WTC11 (cell line): ENCODE data around the gene BMF.

Experiments used
- CREB1 ChIP-seq: sonication (generic); formaldehyde crosslinking; IDR thresholded peaks from 2 replicates; pipeline ENCODE4 v1.8.0; 2023; ENCODE audit warnings: mild to moderate bottlenecking, missing genetic modification reagents
- ELF4 ChIP-seq: sonication (generic); formaldehyde crosslinking; IDR thresholded peaks from 2 replicates; pipeline ENCODE4 v1.8.1; 2022; ENCODE audit warnings: low read depth, mild to moderate bottlenecking, moderate library complexity, missing genetic modification reagents
- FOXK1 ChIP-seq: sonication (generic); formaldehyde crosslinking; IDR thresholded peaks from 2 replicates; pipeline ENCODE4 v1.8.0; 2022; ENCODE audit warnings: mild to moderate bottlenecking, moderate library complexity, missing genetic modification reagents
- FOXP1 ChIP-seq: sonication (generic); formaldehyde crosslinking; IDR thresholded peaks from 2 replicates; pipeline ENCODE4 v1.8.0; 2022; ENCODE audit warnings: missing genetic modification reagents, mild to moderate bottlenecking, moderate library complexity, borderline replicate concordance
- GABPB1 ChIP-seq: sonication (generic); formaldehyde crosslinking; IDR thresholded peaks from 2 replicates; pipeline ENCODE4 v1.8.1; 2023; ENCODE audit warnings: mild to moderate bottlenecking, missing genetic modification reagents
- MYBL2 ChIP-seq: sonication (generic); formaldehyde crosslinking; IDR thresholded peaks from 2 replicates; pipeline ENCODE4 v1.8.1; 2023; ENCODE audit warnings: mild to moderate bottlenecking, moderate library complexity, missing genetic modification reagents
- TF ChIP-seq, protein P1 (sequence below): fragments of 200-600 bp; IDR thresholded peaks from 2 replicates; pipeline ENCODE4 v1.8.0; 2022; ENCODE audit warnings: antibody characterized with exemption
- TF ChIP-seq, protein P2 (sequence below): sonication (generic); formaldehyde crosslinking; IDR thresholded peaks from 2 replicates; pipeline ENCODE4 v1.8.0; 2022; ENCODE audit warnings: mild to moderate bottlenecking, missing genetic modification reagents
- TF ChIP-seq, protein P3 (sequence below): sonication (generic); formaldehyde crosslinking; IDR thresholded peaks from 2 replicates; pipeline ENCODE4 v1.8.1; 2022; ENCODE audit warnings: low read depth, missing genetic modification reagents, borderline replicate concordance
- TF ChIP-seq, protein P4 (sequence below): sonication (generic); formaldehyde crosslinking; IDR thresholded peaks from 2 replicates; pipeline ENCODE4 v1.8.1; 2023; ENCODE audit warnings: mild to moderate bottlenecking, moderate library complexity, missing genetic modification reagents
- TF ChIP-seq, protein P5 (sequence below): sonication (generic); formaldehyde crosslinking; IDR thresholded peaks from 2 replicates; pipeline ENCODE4 v1.8.0; 2022; ENCODE audit warnings: mild to moderate bottlenecking, missing genetic modification reagents
- TF ChIP-seq, protein P6 (sequence below): sonication (generic); formaldehyde crosslinking; IDR thresholded peaks from 2 replicates; pipeline ENCODE4 v1.8.0; 2022; ENCODE audit warnings: mild to moderate bottlenecking, missing genetic modification reagents
- TF ChIP-seq, protein P7 (sequence below): sonication (generic); formaldehyde crosslinking; IDR thresholded peaks from 2 replicates; pipeline ENCODE4 v1.8.0; 2022; ENCODE audit warnings: mild to moderate bottlenecking, missing genetic modification reagents

DNA sequence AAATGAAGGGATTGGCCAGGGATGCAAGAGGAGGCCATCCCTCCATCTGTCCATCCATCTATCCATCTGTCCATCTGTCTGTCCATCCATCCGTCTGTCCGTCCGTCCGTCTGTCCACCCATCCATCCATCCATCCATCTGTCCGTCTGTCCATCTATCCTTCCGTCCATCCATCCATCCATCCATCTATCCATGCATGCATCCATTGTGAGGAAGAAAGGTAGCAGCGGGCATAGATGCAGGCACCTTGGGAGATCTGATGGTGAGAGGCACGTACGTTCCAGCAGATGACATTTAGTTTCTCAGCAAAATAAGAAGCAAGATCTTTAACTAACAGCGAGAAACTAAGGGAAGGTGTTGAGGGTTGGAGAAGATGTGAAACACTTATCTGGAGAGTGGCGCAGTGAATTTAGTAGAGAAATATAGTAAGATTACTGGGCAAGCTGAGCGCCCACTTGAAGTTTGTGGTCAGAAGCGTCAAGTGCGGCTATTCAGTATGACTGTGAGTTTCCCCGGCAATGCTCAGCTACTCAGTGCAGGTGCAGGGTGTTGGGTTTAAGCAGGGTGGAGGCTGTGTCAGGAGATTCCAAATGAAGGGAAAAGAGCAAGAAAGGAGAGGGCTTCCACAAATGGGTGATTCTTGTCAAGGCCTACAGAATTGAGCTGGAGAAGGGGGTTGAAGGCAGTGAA, 47.3 kb downstream of the BMF start:
- TF ChIP-seq, protein P1, sequence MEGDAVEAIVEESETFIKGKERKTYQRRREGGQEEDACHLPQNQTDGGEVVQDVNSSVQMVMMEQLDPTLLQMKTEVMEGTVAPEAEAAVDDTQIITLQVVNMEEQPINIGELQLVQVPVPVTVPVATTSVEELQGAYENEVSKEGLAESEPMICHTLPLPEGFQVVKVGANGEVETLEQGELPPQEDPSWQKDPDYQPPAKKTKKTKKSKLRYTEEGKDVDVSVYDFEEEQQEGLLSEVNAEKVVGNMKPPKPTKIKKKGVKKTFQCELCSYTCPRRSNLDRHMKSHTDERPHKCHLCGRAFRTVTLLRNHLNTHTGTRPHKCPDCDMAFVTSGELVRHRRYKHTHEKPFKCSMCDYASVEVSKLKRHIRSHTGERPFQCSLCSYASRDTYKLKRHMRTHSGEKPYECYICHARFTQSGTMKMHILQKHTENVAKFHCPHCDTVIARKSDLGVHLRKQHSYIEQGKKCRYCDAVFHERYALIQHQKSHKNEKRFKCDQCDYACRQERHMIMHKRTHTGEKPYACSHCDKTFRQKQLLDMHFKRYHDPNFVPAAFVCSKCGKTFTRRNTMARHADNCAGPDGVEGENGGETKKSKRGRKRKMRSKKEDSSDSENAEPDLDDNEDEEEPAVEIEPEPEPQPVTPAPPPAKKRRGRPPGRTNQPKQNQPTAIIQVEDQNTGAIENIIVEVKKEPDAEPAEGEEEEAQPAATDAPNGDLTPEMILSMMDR = no peak
- TF ChIP-seq, protein P2, sequence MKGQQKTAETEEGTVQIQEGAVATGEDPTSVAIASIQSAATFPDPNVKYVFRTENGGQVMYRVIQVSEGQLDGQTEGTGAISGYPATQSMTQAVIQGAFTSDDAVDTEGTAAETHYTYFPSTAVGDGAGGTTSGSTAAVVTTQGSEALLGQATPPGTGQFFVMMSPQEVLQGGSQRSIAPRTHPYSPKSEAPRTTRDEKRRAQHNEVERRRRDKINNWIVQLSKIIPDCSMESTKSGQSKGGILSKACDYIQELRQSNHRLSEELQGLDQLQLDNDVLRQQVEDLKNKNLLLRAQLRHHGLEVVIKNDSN (CRISPR knock-in tag) = no peak
- TF ChIP-seq, protein P3, sequence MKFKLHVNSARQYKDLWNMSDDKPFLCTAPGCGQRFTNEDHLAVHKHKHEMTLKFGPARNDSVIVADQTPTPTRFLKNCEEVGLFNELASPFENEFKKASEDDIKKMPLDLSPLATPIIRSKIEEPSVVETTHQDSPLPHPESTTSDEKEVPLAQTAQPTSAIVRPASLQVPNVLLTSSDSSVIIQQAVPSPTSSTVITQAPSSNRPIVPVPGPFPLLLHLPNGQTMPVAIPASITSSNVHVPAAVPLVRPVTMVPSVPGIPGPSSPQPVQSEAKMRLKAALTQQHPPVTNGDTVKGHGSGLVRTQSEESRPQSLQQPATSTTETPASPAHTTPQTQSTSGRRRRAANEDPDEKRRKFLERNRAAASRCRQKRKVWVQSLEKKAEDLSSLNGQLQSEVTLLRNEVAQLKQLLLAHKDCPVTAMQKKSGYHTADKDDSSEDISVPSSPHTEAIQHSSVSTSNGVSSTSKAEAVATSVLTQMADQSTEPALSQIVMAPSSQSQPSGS (CRISPR knock-in tag) = no peak
- TF ChIP-seq FOXP1 (CRISPR knock-in tag) (no peak), MYBL2 (CRISPR knock-in tag) (no peak), GABPB1 (CRISPR knock-in tag) (no peak), CREB1 (no peak), FOXK1 (CRISPR knock-in tag) (no peak), ELF4 (no peak)
- TF ChIP-seq, protein P4, sequence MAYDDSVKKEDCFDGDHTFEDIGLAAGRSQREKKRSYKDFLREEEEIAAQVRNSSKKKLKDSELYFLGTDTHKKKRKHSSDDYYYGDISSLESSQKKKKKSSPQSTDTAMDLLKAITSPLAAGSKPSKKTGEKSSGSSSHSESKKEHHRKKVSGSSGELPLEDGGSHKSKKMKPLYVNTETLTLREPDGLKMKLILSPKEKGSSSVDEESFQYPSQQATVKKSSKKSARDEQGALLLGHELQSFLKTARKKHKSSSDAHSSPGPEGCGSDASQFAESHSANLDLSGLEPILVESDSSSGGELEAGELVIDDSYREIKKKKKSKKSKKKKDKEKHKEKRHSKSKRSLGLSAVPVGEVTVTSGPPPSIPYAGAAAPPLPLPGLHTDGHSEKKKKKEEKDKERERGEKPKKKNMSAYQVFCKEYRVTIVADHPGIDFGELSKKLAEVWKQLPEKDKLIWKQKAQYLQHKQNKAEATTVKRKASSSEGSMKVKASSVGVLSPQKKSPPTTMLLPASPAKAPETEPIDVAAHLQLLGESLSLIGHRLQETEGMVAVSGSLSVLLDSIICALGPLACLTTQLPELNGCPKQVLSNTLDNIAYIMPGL (CRISPR knock-in tag) = no peak
- TF ChIP-seq, protein P5, sequence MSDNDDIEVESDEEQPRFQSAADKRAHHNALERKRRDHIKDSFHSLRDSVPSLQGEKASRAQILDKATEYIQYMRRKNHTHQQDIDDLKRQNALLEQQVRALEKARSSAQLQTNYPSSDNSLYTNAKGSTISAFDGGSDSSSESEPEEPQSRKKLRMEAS = no peak
- TF ChIP-seq, protein P6, sequence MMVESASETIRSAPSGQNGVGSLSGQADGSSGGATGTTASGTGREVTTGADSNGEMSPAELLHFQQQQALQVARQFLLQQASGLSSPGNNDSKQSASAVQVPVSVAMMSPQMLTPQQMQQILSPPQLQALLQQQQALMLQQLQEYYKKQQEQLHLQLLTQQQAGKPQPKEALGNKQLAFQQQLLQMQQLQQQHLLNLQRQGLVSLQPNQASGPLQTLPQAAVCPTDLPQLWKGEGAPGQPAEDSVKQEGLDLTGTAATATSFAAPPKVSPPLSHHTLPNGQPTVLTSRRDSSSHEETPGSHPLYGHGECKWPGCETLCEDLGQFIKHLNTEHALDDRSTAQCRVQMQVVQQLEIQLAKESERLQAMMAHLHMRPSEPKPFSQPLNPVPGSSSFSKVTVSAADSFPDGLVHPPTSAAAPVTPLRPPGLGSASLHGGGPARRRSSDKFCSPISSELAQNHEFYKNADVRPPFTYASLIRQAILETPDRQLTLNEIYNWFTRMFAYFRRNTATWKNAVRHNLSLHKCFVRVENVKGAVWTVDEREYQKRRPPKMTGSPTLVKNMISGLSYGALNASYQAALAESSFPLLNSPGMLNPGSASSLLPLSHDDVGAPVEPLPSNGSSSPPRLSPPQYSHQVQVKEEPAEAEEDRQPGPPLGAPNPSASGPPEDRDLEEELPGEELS (CRISPR knock-in tag) = no peak
- TF ChIP-seq, protein P7, sequence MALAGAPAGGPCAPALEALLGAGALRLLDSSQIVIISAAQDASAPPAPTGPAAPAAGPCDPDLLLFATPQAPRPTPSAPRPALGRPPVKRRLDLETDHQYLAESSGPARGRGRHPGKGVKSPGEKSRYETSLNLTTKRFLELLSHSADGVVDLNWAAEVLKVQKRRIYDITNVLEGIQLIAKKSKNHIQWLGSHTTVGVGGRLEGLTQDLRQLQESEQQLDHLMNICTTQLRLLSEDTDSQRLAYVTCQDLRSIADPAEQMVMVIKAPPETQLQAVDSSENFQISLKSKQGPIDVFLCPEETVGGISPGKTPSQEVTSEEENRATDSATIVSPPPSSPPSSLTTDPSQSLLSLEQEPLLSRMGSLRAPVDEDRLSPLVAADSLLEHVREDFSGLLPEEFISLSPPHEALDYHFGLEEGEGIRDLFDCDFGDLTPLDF = no peak
